HG02610 (cell line): Measurements from ENCODE around the gene SMYD3.
"Not testable (repeated sequence)": the region's sequence is repeated elsewhere in the genome, so short reads cannot be mapped to it uniquely, and the experiment has no call there.

Source experiments
- ATAC-seq: cut with Tn5 transposase; IDR thresholded peaks from one replicate; pipeline ENCODE4 v1.9.1; 2021; ENCODE audit warnings: mild to moderate bottlenecking, moderate library complexity; ENCODE audit not compliant: unreplicated experiment

Gene SMYD3

GRCh38 chr1:245827301-245827700, 679.8 kb downstream of the SMYD3 start:
- no peak for ATAC-seq

- no peak for ATAC-seq
Measured at GRCh38 chr1:245825128-245825901, 681.8 kb downstream of the SMYD3 start.

GRCh38 chr1:245823408-245824147, 683.5 kb downstream of the SMYD3 start:
- no peak for ATAC-seq

- no peak for ATAC-seq
Measured at GRCh38 chr1:245822996-245823395, 684.1 kb downstream of the SMYD3 start.

GRCh38 chr1:245818363-245818762, 688.7 kb downstream of the SMYD3 start:
- ATAC-seq = not testable (repeated sequence)

GRCh38 chr1:245816496-245816895, 690.6 kb downstream of the SMYD3 start:
- not testable (repeated sequence) for ATAC-seq

- ATAC-seq = no peak
Measured at GRCh38 chr1:245814651-245815050, 692.4 kb downstream of the SMYD3 start.

- no peak for ATAC-seq
Measured at GRCh38 chr1:245812278-245812677, 694.8 kb downstream of the SMYD3 start.

- no peak for ATAC-seq
Measured at GRCh38 chr1:245810789-245811337, 696.2 kb downstream of the SMYD3 start.

GRCh38 chr1:245810181-245810769, 696.8 kb downstream of the SMYD3 start:
- no peak for ATAC-seq

GRCh38 chr1:245809361-245809760, 697.7 kb downstream of the SMYD3 start:
- no peak for ATAC-seq

GRCh38 chr1:245807954-245808719, 698.9 kb downstream of the SMYD3 start:
- ATAC-seq = no peak

- ATAC-seq = no peak
Measured at GRCh38 chr1:245807306-245807705, 699.8 kb downstream of the SMYD3 start.

GRCh38 chr1:245805532-245805931, 701.5 kb downstream of the SMYD3 start:
- ATAC-seq = no peak

- ATAC-seq = no peak
Measured at GRCh38 chr1:245804696-245805095, 702.4 kb downstream of the SMYD3 start.

GRCh38 chr1:245803666-245804037, 703.4 kb downstream of the SMYD3 start:
- no peak for ATAC-seq

GRCh38 chr1:245802941-245803665, 704.0 kb downstream of the SMYD3 start:
- ATAC-seq = no peak

GRCh38 chr1:245800901-245801605, 706.0 kb downstream of the SMYD3 start:
- no peak for ATAC-seq

- no peak for ATAC-seq
Measured at GRCh38 chr1:245798349-245798711, 708.7 kb downstream of the SMYD3 start.
